Smooth muscle cell (in vitro differentiated cells): Measurements from ENCODE around the gene SYTL3. TPM values are rescaled to one million over a fixed set of nuclear protein-coding genes. Genes with fewer than 3 reads are reported as not detected.
"Not testable (repeated sequence)": the region's sequence is repeated elsewhere in the genome, so short reads cannot be mapped to it uniquely, and the experiment has no call there.

ENCODE experiments used
- DNase-seq: peaks from one replicate; lab custom pipeline; 2025; ENCODE audit not compliant: unreplicated experiment; lab: John Stamatoyannopoulos, UW
- H2AFZ ChIP-seq: fragments of 200-600 bp; sonication (generic); 2 replicates; pipeline ENCODE4 v1.6.0; 2016; ENCODE audit warnings: antibody characterized with exemption, low read depth, mild to moderate bottlenecking
- H3F3A ChIP-seq: fragments of 200-600 bp; sonication (generic); 2 replicates; pipeline ENCODE4 v1.6.0; 2017; ENCODE audit warnings: antibody characterized with exemption, low read depth
- H3K27ac ChIP-seq: fragments of 200-600 bp; sonication (generic); 2 replicates; pipeline ENCODE4 v1.5.1; 2016; ENCODE audit warnings: low read depth, mild to moderate bottlenecking
- H3K27me3 ChIP-seq: fragments of 200-600 bp; sonication (generic); 2 replicates; pipeline ENCODE4 v1.6.1; 2016; ENCODE audit warnings: low read depth, mild to moderate bottlenecking
- H3K36me3 ChIP-seq: fragments of 200-600 bp; sonication (generic); 2 replicates; pipeline ENCODE4 v1.5.1; 2016; ENCODE audit warnings: low read depth
- H3K4me1 ChIP-seq: fragments of 200-600 bp; sonication (generic); 2 replicates; pipeline ENCODE4 v1.5.1; 2016; ENCODE audit warnings: low read depth
- H3K4me2 ChIP-seq: fragments of 200-600 bp; sonication (generic); 2 replicates; pipeline ENCODE4 v1.6.0; 2016; ENCODE audit warnings: mild to moderate bottlenecking
- H3K4me3 ChIP-seq: fragments of 200-600 bp; sonication (generic); 2 replicates; pipeline ENCODE4 v1.5.1; 2016; ENCODE audit warnings: mild to moderate bottlenecking
- H3K79me2 ChIP-seq: fragments of 200-600 bp; sonication (generic); 2 replicates; pipeline ENCODE4 v1.6.0; 2016; ENCODE audit warnings: low read depth, mild to moderate bottlenecking
- H3K9ac ChIP-seq: fragments of 200-600 bp; sonication (generic); 2 replicates; pipeline ENCODE4 v1.6.0; 2016; ENCODE audit warnings: low read depth
- H3K9me3 ChIP-seq: fragments of 200-600 bp; sonication (generic); replicated peaks from 2 replicates; pipeline ENCODE4 v1.5.1; 2016; ENCODE audit warnings: low read depth
- H4K20me1 ChIP-seq: fragments of 200-600 bp; sonication (generic); 2 replicates; pipeline ENCODE4 v1.6.0; 2016; ENCODE audit warnings: low read depth
- CTCF ChIP-seq: fragments of 200-600 bp; sonication (generic); IDR thresholded peaks from 2 replicates; pipeline ENCODE4 v1.5.1; 2017; ENCODE audit warnings: borderline replicate concordance, mild to moderate bottlenecking, antibody characterized with exemption; ENCODE audit not compliant: insufficient read depth, poor library complexity, severe bottlenecking
- WGBS: methylation state at CpG from one replicate; pipeline ENCODE4 v1.1.7; 2016; ENCODE audit warnings: low lambda C conversion rate; 5-methylcytosine and 5-hydroxymethylcytosine counted together
- polyA plus RNA-seq: library from polyadenylated mRNA; unstranded; fragments of >200 nt; fragmentation: Nextera tagmentation; extraction: Ambion mirVana; gene quantifications from 2 replicates; pipeline ENCODE4 v1.2.1, GENCODE V29; 2016
- total RNA-seq: library from RNA; depleted of rRNA; stranded (reverse); fragments of >200 nt; gene quantifications from 2 replicates; pipeline ENCODE4 v1.2.3, GENCODE V29; 2014

SYTL3 gene
- total and polyA plus RNA-seq, 2 experiments from 2014 or later, result 0.13 to 1.2 TPM

GRCh38 chr6:158611039-158611438, 38.8 kb upstream of the SYTL3 start:
- peak overlapping the region; percentile 41 for H3K4me2 ChIP-seq
- 80% methylated on average over 3 of the region's 3 CpGs for WGBS

GRCh38 chr6:158611541-158612370, 38.1 kb upstream of the SYTL3 start:
- Histone ChIP-seq H3K36me3 (peaks cover 9% of the 10 kb centered on the region), H3K27ac (peak overlapping the region; percentile 46), H2AFZ (no peak overlapping the region), H3F3A (peaks cover 4% of the 10 kb centered on the region), H3K27me3 (no peaks in the 10 kb centered on the region), H3K9ac (no peak overlapping the region), H3K4me1 (peaks cover 3% of the 10 kb centered on the region), H3K4me3 (no peak overlapping the region), H3K9me3 (no peaks in the 10 kb centered on the region), H3K4me2 (peak overlapping the region; percentile 41), H4K20me1 (peaks cover 8% of the 10 kb centered on the region), H3K79me2 (peaks cover 5% of the 10 kb centered on the region)
- 14% methylated on average over 14 of the region's 14 CpGs for WGBS
- no peak for TF ChIP-seq CTCF
- no peak for DNase-seq

More at GRCh38 chr6:158611039-158611438, 38.8 kb upstream of the SYTL3 start:
- Histone ChIP-seq H3K79me2 (peaks cover 5% of the 10 kb centered on the region), H3K27ac (peak overlapping the region; percentile 46), H3F3A (peaks cover 4% of the 10 kb centered on the region), H2AFZ (no peak overlapping the region), H3K4me3 (no peak overlapping the region), H3K27me3 (no peaks in the 10 kb centered on the region), H4K20me1 (peaks cover 8% of the 10 kb centered on the region), H3K9me3 (no peaks in the 10 kb centered on the region), H3K36me3 (peaks cover 11% of the 10 kb centered on the region), H3K4me1 (peaks cover 3% of the 10 kb centered on the region), H3K9ac (no peak overlapping the region)
- no peak for TF ChIP-seq CTCF
- DNase-seq, result no peak

GRCh38 chr6:158614606-158615005, 35.2 kb upstream of the SYTL3 start:
- not testable (repeated sequence) for H3K79me2 ChIP-seq, H3K36me3 ChIP-seq
- WGBS, result 100% methylated on average over 3 of the region's 3 CpGs

GRCh38 chr6:158618289-158618688, 31.6 kb upstream of the SYTL3 start:
- H3K4me2 ChIP-seq, H3F3A ChIP-seq, H3K27me3 ChIP-seq, H3K4me1 ChIP-seq, H3K9ac ChIP-seq, H3K79me2 ChIP-seq, H2AFZ ChIP-seq, H3K9me3 ChIP-seq, H3K4me3 ChIP-seq, H3K27ac ChIP-seq, DNase-seq, H3K36me3 ChIP-seq, H4K20me1 ChIP-seq: not testable (repeated sequence)
- WGBS, result 93% methylated on average over 3 of the region's 3 CpGs

More at GRCh38 chr6:158614606-158615005, 35.2 kb upstream of the SYTL3 start:
- not testable (repeated sequence) for H3K27ac ChIP-seq, H3K27me3 ChIP-seq, H3K4me1 ChIP-seq, H3K9me3 ChIP-seq, H4K20me1 ChIP-seq, H3F3A ChIP-seq, DNase-seq, H3K4me3 ChIP-seq, H3K4me2 ChIP-seq, H3K9ac ChIP-seq, H2AFZ ChIP-seq
